NCI-H2081 (cell line): ENCODE results near the gene GID8.
"Not testable (repeated sequence)": the region's sequence is repeated elsewhere in the genome, so short reads cannot be mapped to it uniquely, and the experiment has no call there.

Source experiments
- DNase-seq, 2 experiments: peaks; one replicate each; lab custom pipeline; 2025; lab: John Stamatoyannopoulos, UW

The GID8 gene

DNA sequence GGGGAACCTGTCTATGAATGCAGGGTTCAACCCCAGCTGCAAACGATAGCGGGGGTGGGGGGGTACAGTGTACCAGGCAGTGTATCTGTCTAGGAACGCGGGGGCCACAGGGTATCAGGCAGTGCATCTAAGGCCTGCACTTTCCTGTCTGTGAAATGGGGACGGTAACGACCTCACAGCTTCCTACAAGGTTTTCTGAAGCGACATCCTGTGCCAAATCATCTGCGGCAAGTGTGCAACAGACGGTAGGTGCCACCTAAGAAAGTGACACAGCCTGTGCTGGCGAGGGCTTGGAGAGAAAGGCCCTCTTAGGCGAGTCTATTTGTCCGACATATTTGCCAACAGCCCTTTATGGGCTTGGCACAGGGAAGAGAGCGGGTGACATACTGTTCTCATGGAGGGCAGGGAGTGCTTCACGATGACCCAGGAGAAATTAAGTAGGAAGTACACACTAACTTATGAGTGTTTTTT is 15.5 kb upstream of the GID8 start:
- no peak for DNase-seq

DNA sequence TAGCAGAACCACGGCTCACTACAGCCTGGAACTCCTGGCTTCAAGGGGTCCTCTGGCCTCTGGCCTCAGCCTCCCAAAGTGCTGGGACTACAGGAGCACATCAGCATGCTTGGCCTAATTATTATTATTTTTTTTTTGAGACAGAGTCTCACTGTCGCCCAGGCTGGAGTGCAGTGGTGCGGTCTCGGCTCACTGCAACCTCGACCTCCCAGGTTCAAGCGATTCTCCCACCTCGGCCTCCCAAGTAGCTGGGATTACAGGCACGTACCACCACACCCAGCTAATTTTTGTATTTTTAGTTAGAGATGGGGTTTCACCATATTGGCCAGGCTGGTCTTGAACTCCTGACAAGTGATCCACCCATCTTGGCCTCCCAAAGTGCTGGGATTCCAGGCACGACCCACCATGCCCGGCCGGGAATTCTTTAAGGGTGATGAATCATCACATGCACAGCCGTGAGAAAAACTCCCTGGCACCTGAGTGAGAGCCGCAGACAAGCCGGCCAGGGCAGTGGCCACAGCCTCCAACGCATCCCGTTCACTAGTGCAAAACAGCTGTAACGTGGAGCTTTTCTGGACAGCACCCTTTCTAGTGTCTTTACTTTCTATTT is 14.8 kb upstream of the GID8 start:
- not testable (repeated sequence) for DNase-seq

DNA sequence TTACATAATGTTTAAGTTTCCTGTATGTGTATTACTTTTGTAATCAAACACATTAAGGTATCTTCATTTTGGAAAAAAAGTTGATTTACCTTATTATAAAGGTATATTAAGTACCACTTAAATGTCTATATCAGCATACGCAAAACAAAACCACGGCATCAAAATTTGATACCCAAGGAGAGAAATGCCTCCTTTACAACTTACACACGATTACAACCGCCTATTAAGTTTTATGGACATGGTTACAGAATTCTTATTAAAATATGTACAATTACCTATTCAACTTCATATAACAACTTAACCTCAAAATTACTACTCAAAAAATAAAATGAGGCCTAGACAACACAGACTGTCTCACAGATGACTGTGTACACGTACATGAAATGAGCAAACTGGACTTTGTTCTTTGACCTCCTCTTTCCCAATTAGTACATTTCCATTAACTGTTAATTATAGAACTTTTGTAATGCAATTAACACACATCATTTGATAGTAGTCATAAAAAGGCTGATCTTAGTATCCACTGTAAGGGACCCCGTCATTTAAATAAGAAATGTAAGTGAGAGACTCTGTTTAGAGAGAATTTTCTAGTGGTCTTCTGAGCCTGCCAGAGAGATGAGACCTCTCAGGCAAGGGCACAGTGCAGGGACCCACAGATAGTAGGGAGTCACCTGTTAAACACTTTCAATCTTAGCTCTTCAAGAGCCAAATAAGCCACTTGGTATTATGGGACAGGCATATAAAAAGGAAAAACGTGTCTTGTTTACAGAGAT is 14.1 kb upstream of the GID8 start:
- DNase-seq = no peak

DNA sequence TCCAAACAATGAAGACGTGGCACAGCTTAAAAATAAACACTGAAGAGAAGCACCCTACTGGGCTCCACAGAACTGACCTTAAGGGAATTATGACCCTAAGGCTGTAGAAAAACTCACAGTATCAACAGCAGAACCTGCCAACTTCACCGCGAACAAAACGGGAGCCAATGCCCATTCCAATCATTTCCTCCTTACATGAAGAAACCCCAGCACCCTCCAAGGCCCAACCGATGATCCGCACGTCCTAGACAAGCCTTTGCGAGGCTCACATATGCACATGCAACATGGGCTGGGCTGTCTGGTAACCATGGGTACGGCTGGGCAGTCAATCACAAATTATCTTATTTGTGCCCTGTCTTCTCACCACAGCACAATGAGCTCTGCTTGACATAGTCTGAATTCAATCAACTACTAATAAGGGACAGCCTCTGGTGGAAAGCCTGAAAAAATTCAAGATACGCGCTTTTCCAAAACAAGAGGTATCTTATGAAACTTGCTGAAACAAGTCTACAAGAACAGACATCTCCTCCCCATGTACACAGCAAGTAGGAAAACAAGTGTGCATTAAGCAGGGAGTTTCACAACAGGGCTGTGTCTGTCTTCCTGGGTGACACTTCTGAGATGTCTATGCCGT is 13.4 kb upstream of the GID8 start:
- no peak for DNase-seq

DNA sequence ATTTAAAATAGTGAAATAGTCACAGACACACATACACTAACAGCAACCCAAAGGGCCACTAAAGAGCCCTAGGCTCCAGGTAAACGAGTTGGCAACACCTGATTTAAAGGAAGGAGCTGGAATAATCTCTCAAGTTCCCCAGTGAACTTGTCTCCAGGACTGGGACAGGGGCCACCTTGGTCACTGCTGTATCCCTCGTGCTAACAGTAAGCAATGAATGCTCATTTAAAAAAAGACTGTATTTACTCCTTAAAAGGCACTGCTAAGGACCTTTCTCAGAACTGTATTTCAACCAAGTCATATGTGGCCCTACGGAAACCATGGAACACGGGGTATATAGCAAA is 12.9 kb upstream of the GID8 start:
- no peak for DNase-seq

DNA sequence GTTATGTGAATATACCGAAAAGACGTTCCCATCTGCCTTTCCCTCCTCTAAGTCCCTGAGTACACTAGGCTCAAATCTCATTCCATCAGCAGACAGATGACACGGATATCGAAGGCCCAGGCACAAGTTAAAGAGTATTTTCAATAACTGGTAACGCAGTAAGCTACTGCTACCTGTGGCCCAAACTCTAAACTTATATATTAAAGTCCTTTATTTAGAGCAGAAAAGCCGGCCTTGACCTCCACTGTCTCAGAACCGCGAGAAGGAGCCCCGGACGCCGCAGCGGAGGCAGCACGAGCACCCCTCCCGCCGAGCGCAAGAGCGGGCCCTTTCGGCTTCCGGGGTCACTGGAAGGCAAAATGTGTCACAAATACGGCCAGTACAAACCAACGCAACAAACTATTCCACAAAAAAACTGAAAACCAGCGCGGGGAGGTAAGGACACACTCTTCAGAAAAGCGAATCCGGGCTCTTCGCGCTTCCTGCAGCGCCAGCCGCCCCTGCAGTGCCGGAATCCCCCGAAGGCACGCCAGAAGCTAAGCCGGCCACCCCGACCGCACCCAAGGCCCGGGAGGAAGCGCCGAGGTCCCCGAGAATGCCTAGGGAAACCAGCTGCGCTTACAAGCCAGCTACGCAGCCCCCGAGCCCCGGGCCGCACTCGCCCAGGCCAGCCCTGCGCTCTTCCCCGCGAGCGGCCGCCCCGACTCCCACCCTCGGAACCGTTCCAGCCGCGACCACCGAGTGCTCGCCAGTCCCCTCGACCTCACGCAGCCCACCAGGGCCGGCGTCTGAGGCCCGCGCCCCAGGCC is 12.3 kb upstream of the GID8 start:
- peak in 1 of 2 experiments; percentile 22 for DNase-seq

DNA sequence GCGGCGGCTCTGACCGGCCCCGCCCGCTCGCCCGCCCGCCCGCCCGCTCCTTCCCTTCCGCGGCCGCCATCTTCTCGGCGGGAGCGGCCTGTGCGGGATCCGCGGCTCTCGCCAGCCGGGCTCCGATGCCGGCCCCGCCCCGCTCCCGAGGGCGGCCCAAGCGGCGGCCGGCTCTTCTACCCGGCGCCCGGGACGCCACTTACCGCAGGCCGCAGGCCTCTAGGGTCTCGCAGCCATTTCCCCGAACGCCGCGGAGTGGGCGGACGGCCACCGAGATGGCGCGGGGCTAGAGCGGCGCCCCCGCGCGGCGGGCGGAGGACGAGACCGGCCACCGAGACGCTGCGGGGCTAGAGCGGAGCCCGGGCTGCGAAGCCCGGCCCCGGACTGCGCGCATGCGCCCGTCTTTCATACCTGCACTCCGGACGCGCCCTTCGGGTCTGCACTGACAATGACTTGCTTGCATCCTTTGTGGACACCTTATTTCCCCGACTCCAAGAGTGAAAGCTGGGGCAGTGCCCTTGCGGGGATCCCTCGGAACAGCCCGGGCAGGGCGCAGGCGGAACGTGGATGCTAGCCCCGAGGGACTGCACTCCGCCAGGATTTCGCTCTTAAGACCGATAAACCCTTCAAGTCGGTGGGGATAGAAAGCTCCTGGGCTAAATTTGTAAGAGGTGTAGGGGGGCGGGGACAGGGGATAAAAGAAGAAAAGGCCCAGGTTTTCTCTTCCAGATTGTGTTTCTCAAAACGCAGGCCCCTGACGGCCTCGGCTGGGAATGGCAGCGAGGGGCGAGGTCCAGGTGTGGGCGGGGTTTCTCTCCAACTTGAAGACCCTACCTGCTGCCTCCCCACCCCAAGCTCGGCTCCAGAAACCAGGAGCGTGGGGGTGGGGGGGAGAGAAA is 11.5 kb upstream of the GID8 start, which contains the start of gene DIDO1:
Gene DIDO1, minus strand, starts transcription at position 277 of the 899 bp plus-strand sequence.
- DNase-seq = peak; percentile 89 to 90

DNA sequence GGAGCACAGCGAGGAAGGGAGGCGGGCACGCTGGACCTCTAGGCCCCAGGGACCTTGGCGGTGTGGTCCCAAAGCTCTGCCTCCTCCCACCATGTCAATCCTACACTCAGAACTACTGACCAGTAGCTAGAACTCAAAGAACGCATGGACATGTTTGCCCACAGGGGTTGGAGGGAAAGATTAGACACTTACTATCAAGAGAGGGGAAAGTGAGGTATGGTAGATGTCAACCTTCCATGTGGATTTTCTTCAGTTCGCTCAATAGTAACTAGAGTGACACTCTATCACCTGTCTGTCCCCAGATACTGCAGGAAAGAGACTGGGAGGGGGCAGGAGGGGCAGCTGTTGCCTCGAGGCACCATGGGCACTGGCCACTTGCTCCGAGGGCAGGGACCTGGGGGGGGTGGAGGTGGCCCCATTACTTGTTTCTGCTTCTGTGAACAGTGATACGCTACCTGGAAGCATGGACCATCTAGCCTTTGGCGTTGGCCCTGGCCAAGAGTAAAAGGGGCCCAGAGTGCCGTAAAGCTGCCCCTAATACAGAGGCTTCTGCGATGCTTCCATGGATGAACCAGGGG is 10.7 kb upstream of the GID8 start:
- DNase-seq = no peak

DNA sequence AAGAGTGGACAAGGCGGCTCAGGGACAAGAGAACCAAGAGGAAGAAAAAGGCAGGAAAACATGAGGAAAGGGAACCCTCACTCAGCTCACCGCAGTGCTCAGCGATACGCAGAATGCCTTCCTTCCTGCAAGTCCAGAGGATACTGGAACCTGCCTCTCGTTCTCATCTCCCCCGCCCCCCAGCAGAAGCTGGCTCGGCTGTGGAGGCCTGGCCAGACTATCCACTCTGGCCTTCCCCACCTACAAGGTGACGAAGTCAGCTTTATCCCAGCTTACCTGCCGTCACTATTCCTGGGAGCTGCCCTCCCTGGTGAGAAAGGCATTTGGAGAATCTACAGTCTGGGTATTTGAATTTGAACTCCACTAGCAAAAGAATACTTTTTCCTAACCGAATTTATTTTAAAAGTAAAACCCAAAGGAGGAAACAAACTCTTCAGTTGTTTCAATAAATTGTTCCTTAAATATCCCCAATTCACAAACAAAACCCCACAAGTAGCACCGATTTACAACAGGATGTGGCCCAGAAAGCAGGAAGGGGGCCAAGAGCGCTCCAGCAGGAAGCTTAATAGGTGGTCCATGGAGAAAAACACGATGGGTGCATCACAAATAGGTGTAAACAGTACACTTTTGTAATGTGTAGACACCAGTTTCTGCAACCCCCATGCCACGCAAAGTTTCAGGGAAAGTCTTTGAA is 9.6 kb upstream of the GID8 start:
- DNase-seq = no peak

DNA sequence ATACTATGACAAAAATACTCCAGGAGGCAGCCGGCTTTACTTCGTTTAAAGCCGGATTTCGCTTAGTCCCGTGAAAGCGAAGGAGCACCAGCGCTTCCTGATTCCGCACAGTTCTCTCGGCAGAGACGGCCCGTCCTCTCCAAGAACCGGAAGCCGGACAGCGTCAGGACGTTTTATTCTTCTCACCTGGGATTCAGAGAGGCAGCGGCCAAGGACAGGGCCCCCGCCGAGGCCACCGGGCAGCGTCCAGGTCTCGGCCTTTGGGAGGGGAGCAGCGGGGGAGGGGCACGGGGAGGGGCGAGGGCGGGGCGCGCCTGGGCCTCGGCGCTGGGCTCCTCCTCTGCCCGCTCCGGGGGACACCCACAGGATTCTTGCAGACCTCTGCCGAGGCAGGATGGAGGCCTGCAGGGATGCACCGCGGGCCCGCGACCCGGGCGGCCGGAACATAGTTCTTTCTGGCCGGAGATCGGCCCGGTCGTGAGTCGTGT is 8.9 kb upstream of the GID8 start:
- DNase-seq = no peak

DNA sequence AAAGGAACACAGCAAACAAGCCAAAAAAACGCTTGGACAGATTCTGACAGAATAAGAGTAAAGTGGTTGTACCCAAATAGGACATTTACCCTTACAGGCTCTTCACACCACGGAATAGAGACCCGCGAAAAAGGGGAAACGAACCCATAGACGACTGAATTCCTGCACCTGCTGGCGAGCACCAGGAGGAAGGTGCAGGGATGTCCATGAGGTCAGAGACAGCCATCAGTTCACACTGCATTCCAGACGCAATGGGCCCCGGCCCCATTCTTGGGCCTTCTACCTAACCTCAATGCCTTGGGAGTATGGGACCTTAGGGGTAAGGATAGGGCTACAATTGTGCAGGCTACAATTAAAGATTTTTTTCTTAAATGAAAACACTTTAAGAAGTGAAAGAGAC is 6.5 kb upstream of the GID8 start:
- no peak for DNase-seq

DNA sequence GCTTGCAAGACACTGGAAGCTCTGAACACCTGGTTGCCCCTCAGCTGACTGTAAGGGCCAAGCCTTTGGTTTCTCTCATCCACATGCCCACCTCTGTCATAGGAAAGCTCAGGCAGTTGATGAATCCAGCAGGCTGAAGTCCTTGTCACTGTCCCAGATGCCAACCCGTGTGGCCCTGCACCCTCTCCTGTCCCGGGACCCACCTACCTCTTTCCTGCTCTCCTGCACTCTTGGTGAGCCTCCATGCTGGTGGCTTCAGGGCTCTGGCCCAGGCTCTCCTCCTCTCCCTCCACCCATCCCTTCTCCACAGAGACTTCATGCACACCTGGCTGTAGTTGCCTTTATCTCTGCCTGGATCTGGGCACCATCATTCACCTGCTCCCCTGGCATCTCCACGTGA is 4.0 kb upstream of the GID8 start:
- DNase-seq = no peak

DNA sequence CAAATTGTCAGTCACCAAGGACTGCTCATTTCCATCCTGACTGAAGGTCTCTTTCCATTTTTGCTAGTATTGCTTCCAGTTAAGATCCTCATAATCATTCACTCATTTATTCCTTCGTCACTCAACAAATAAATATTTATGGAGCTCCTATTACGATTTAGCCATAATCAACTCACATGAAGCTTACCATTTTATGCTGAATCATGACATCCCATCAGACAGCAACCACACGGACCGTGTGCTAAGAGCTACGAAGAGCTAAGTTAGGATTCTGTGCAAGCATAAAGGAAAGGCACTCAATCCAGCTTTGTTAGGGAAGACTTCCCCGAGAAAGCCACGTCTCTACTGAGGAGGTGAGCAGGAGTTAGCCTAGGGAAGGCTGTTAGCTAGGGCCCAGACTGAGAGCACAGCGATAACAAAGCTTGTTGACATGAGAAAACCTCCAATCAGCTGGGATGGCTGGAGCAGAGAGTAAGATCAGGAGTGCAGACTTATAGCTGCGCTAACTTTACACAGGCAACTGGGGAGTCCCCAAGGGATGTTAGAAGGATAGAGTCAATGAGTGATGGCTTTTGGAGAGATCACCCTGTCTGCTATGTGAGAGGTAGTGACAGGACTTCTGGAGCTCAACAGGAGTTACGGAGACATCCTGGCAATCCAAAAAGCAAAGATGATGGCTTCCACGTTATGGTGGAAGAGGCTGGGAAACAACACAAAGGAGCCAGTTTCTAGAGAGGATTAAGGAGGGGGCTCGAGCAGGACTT is 2.6 kb upstream of the GID8 start:
- DNase-seq = no peak

DNA sequence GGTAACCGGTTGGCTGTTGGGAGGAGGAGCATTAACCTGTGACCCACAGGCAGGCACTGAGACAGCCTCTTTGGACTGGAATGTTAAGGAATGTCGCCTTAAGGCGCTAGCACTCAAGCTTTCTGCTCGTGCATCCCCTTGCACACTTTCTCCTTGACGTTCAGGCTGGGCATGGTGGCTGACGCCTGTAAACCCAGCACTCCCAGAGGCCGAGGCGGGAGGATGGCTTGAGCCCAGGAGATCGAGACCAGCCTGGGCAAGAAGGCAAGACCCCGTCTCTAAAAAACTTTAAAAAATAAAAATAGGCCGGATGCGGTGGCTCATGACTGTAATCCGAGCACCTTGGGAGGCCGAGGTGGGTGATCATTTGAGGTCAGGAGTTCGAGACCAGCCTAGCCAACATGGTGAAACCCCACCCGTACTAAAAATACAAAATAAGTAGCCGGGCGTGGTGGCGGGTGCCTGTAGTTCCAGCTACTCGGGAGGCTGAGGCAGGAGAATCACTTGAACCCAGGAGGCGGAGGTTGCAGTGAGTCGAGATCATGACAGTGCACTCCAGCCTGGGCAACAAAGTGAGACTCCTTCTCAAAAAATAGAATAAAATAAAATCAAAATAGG is 1.9 kb upstream of the GID8 start:
- no peak for DNase-seq

DNA sequence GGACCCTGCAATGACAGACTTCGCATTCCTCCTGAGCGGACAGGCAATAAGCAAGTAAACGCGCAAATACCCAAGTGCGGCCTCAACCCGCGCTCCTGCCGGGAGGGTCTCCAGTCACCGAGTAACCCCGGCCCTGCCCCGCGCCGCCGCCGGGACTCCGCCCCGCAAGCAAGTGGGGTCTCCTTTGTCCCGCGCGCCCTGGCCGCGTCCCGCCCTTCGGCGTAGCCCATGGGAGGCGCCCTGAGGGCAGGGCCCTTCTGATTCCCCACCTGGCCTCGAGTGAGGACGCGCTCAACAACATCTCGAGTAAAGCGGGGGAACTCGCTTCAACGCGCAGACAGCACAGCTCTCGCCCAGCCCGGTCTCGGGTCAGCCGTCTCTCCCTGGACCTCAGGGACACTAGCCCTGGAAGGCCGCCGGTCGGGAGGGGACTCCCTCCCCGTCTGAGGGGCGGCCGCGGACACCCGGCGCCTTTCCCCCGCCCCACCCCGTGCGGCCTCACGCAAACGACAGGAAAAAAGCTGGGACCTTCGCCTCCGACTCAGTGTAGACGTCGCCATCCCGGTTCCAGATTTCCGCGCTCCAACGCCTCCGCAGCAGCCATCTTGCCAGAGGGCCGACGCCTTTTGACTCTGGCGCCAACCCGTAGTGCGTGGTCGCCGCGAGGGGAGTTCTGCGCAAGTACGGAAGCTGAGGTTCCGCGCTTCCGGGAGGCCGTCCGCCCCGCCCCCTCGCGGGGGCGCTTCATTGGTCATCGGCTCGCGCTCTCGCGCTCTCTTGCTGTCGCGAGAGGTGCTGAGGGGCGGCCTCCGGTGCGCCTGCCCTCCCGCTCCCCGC is 461 bp upstream of the GID8 start:
- DNase-seq = peak; percentile 90 to 96

DNA sequence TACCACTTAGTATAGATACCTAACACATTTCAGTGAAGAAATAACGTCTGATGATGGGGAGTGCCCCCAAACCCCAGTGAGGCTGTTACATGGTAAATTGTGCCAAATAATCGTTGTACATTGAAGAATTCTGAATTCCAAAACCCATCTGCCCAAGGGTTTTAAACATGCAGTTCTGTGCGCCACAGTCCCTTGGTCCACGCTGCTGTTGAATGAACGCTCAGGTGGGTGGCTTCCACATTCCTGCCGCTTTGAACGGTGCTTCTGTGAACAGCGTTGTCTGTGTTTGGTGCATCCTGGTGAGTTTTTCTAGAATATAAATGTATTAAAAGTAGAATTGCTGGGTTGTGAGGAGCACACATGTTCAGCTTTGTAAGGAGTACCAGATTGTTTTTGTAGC is 2.9 kb downstream of the GID8 start:
- no peak for DNase-seq

DNA sequence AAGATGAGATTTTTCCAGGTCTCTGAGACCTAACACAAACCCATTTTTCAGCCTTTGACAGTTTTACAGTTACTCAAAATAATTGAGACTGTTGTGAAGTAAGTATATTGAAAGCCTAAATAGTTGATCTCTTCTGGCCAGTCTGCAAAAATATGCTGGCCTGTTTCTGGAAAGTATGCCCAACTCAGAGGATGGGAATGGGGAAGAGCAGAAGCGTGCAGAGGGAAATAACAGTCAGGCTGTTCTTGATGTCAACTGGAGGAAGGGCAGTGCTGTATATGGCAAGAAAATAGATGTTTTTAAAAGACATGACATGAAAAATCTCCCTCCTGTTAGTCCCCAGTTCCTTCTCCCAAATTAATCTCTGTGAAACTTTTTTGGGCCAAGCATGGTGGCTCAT is 3.8 kb downstream of the GID8 start:
- no peak for DNase-seq

DNA sequence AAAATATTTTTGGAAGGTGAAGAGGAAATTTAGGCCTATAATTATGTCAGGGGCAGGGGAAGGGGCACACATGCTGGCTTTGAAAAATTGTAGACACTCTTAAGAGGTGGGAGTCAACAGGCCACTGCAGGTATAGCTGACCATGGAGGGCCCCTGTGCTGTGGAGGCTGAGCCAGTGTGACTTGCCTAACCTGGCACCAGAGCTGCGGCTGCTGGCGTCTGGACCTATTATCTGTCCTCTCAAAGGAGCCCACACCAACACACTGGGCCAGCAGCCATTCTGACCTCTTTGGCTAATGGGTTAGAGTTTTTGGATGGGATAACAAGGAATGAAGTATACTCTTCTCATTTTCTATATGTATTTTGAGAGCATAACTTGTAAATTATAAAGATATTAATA is 4.5 kb downstream of the GID8 start:
- DNase-seq = no peak
